HG02938 (cell line): ENCODE data around the gene RNF31.
A peak's percentile ranks its signal among the peaks of the same experiment; 100 is the strongest.
"Not testable (repeated sequence)": the region's sequence is repeated elsewhere in the genome, so short reads cannot be mapped to it uniquely, and the experiment has no call there.

Experiments
- ATAC-seq: cut with Tn5 transposase; IDR thresholded peaks from one replicate; pipeline ENCODE4 v1.9.1; 2021; ENCODE audit warnings: mild to moderate bottlenecking, moderate library complexity; ENCODE audit not compliant: unreplicated experiment

The RNF31 gene

DNA sequence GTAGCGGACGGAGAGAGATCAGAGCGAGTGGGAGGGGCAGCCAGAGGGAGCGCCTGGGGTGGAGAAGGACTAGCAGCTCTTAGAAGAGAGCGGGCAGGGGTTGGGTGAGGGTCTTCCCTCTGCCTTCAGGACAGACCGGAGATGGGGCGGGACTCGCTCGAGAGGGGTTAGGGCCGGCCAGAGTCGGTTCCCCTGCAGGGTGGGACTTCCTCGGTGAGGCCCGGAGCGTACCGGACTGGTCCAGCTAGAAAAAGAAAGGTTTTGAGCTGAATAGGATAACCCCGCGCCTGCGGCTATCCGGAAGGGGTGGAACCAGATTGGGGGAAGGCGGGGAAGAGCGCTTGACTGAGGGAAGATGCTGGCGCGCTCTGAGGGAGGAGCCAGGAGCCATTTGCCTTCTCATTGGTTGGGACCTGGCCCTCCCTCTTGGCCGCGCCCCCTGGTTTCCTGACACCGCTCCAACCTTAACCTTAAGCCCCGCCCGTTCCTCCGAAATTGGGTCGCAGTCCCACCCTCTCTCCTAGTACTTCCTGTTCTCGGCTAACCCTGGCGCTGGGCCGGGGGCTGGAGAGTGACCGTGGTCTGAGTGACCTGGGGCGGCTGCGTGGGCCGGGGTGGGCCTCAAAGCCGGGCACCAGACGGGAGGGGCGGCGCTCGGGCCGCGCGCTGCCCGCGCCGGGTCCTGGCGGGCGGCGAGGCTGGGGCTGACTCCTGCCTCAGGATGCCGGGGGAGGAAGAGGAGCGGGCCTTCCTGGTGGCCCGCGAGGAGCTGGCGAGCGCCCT is at the start of gene RNF31:
RNF31 (plus strand) TSS at position 521 of the 783 bp plus-strand sequence; CDS start at position 722, 201 bp downstream.
- ATAC-seq, result peak; percentile 85

DNA sequence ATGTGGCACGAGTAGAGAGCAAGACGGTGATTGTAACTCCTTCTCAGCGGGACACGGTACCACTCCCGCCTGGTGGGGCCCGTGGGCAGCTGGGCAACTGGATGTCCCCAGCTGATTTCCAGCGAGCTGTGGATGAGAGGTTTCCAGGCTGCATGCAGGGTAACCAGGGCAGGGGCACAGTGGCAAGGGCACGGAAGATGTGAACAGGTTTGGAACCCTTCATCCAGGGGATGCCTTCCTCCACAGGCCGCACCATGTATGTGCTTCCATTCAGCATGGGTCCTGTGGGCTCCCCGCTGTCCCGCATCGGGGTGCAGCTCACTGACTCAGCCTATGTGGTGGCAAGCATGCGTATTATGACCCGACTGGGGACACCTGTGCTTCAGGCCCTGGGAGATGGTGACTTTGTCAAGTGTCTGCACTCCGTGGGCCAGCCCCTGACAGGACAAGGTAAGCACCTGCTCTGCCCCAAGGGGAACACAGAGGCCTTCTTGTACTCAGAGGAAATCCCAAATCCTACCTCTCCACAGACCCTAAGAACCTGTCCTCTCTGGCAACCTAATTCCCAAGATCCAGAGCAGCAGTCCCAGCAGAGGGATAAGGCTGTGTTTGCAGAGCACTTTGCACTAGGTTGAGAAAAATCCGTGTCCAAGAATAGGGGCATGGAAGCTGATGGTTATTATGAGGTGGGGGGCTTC is 48.9 kb upstream of the RNF31 start:
- ATAC-seq, result no peak

DNA sequence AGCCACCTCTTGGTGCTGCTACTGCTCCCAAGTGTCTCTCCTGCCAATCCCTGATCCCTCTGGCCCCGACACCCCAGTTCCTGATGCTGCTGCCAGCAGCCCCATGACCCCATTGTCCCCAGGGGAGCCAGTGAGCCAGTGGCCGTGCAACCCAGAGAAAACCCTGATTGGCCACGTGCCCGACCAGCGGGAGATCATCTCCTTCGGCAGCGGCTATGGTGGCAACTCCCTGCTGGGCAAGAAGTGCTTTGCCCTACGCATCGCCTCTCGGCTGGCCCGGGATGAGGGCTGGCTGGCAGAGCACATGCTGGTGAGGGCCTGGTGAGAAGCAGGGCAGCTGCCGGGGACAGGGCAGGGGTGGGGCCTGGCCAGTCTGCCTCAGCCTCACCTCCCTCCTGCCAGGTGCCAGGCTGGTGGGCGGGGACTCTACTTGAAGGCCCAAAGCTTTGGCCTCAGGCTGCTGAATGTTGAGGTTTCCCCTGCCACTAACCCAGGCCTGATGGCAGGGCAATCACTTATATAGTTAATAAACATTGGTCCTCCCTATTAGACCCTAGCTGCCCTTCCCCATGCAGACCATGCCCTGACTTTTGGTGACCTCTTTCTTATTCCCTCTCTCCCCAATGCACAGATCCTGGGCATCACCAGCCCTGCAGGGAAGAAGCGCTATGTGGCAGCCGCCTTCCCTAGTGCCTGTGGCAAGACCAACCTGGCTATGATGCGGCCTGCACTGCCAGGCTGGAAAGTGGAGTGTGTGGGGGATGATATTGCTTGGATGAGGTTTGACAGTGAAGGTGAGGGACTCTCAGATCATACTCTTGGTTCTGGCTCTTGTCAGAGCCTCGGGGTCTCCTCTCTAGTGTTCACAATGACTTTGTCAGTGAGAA is 48.1 kb upstream of the RNF31 start:
- no peak for ATAC-seq

DNA sequence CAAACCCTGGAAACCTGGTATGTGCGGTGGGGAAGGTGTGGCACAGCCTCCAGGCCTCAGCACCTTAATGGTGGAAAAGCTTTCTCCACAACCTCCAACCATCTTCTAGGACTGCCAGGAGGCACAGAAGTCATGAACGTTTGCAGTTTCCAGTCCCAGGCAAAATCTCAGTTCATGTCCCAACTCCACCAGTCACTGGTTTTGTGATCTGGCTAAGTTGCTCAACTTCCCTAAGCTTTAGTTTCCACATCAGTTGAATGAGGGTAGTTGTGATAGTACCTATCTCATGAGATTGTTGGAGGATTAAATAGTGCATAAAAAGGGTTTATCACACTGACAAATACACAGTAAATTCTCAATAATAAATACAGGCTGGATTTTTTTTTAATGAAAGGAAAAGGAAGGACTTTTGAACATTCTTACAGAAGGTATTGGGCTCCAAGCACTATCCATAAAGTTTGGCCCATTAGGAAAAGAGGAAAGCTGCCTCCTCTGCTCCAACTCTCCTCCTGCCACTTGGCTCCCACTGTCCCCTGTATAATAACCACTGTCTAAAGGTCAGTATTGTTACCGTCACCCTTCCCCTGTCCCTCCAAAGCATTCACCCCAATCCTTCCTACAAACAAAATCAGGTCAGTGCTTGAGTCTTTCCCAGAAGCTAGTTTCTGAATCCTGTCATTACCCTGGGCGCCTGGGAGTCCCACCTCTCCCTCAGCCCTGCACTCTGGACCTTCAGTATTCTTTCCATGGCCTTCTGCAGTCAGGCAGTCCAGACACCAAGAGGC is 46.9 kb upstream of the RNF31 start:
- no peak for ATAC-seq

DNA sequence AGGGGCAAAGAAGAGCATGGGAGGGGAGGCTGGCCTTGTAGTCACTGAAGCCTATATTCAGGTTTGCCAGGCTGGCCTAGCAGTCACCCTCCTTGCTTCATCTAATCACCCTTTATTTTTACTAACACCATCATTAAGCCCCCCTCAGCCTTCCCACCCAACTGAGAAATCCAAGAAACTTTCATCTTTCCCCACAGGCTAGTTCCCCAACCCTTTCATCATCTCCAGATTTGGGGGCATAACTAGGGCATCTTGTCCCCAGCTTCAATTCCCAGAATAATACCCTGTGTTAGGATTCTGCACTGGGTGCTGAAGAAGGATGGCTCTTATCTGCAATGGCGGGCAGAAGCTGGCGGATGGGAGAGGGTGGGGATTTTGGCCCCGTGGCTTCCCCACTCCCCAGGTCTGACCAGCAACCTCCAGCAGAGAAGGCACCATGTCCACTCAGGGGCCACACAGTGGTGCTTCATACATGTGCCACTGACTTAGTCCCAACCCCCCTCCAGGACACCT is 46.3 kb upstream of the RNF31 start:
- ATAC-seq, result no peak

DNA sequence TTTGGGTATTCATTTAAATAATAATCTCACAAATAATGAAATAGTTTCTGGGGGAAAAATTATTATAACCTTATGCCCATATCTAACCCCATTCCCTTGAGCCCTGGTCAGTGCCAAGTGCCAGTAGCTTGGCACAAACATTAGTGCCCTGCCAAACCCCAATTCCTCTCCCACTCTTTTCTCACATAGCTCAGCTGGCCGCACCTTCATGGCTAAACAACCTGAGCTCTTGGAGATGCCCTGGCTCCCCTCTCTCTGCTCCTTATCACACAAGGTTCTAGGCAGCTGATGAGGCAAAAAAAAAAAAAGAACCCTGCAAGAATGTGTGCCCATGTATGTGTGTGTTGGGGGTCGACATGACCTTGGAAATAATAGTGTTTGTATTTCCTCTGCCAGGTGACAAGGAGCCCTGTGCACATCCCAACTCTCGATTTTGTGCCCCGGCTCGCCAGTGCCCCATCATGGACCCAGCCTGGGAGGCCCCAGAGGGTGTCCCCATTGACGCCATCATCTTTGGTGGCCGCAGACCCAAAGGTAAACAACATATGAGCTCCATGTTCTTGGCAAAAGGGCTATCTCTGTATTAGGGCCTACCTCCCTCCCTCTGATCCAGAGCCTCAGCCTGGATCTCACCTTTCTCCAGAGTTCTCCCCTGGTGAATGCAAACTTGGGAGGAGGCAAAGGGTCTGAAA is 44.8 kb upstream of the RNF31 start:
- no peak for ATAC-seq

DNA sequence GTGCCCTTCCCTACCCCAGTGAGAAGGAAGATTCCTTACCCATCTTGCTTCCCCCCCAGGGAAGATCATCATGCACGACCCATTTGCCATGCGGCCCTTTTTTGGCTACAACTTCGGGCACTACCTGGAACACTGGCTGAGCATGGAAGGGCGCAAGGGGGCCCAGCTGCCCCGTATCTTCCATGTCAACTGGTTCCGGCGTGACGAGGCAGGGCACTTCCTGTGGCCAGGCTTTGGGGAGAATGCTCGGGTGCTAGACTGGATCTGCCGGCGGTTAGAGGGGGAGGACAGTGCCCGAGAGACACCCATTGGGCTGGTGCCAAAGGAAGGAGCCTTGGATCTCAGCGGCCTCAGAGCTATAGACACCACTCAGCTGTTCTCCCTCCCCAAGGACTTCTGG is 43.8 kb upstream of the RNF31 start:
- ATAC-seq, result no peak

DNA sequence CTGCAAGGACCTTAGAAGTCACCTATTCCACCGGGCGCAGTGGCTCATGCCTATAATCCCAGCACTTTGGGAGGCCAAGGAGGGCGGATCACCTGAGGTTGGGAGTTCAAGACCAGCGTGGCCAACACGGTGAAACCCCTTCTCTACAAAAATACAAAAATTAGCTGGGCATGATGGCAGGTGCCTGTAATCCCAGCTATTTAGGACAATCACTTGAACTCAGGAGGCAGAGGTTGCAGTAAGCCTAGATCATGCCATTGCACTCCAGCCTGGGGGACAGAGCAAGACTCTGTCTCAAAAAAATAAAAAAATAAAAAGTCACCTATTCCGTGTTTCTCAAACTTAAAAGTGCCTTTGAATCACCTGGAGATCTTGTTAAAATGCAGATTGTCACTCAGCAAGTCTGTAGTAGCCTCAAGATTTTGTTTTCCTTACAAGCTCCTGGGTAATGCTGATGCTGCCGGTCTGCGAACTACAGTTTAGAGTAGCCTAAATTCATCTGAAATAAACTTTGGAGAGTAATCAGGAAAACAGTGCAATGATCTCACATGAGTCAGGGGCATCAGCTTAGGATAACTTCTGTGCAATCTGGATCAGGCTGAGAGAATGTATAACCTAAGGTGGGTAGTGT is 41.6 kb upstream of the RNF31 start:
- not testable (repeated sequence) for ATAC-seq

DNA sequence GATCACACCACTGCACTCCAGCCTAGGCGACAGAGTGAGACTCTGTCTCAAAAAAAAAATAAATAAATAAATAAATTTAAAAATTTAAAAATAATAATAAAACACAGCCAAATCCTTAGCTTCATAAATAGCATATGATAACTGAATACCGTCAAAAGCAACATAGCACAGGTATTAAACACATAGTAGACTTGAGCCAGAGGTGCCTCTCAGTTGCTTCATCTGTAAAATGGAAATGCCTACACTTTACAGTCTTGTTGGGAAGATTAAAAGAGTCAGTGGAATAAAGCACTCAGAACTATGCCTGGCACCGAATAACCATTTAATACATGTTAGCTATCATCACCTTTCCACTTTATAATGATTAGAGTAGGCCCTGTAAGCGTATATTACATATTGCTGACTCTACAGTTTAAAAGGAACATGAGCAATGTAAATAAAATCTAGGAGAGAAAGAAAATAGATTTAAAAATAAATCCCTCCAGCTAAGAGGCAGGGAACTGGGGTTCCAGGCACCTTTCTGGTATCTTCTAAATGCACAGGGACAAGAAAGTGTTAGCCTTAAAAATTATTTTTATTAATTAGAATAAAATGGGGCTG is 40.5 kb upstream of the RNF31 start:
- ATAC-seq, result no peak

DNA sequence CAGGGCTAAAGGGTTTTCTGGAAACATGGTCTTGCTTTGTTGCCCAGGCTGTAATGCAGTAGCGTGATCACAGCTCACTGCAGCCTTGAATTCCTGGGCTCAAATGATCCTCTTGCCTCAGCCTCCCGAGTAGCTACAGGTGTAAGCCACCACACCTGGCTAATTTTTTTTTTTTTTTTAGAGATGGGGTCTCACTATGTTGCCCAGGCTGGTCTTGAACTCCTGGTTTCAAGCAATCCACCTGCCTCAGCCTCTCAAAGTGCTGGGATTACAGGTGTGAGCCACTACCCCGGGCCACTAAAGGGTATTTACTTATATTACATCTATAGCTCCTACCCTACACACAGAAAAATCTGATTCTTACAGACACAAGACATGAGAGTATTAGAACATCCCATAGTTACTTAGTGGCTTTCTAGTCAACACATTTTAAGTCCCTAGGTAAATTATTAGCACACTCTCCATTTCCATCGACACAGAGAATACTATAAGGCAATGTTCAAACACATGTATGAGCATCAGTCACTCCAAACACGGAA is 38.9 kb upstream of the RNF31 start:
- no peak for ATAC-seq

DNA sequence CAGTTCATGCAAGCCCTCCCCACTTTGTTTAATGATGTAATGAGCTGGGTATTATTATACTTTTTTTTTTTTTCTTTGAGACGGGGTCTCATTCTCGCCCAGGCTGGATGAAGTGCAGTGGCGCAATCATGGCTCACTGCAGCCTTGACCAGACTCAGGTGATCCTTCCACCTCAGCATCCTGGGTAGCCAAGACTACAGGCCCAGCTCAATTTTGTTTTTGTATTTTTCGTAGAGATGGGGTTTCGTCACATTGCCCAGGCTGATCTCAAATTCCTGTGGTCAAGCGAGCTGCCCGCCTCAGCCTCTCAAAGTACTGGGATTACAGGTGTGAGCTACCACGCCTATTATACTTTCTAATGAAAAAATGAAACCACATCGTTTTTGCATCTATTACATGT is 37.2 kb upstream of the RNF31 start:
- no peak for ATAC-seq

DNA sequence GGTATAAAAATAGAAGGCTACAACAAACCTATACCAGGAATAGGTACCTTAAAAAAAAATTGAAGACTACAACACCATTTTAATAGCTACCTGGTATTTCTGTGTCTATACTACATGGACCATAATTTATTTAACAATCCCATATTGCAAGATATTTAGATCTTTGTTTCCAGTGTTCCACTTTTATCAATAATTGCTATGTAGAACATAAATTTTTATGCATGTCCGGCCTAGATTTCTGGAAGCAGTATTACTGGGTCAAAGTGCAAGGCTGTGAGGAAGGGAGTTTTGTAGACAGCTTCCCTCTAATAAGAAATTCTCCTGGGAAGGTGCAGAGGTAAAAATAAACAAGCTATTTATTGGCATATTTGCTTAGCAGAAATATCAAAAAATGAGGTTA is 36.8 kb upstream of the RNF31 start:
- ATAC-seq, result no peak

DNA sequence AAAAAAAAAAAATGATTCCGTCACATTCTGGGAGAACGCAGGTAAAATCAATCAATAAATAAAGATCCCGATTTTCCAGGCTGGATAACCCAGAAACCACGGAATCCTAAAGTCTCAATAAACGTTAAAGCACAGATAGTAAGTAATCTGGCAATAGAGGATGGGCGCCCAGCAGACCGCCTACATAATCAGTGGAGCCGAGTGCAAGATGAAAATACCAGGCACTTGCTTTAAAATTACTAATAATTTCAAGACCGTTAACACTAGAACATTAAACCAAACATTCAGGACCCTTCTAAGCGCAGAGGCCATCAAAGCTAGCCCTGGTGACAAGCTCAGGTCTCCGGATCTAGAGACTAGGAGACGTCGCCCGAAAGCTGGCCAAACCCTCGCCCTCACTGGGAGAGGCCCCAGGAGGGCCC is 33.9 kb upstream of the RNF31 start:
- ATAC-seq, result no peak

DNA sequence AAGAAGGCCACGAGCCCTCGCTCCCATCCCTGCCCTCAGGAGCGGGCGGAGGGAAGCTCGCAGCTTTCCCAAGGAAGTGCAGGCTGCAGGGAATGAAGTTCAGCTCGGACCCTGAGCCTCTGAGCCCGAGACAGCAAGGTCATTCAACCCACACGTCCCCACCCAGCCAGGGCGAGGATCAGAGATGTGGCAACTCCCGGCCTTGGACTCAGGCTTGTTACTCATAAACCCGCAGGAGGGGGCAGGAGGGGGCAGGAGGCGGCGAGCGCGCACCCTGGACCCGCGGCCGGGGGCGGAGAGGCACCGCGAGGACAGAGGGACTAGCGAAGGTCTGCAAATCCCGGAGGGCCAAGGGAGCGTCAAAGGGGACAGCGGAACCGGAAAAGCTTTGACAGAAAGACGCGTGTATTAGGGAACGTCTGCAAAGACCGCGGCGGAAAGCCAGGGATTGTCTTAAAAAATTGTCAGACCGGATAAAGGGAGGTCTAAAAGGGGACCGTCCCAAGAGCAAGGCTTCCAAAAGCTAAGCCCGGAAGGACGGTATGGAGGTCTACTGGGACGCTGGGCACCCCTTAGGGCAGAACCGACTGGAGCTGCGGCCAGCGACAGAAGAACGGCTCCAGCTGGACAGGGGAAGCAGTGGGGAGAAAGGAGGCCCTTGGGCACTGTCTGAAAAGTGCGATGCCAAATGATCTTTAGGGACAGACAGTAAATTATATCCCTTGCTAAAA is 33.3 kb upstream of the RNF31 start:
- peak; percentile 15 for ATAC-seq

DNA sequence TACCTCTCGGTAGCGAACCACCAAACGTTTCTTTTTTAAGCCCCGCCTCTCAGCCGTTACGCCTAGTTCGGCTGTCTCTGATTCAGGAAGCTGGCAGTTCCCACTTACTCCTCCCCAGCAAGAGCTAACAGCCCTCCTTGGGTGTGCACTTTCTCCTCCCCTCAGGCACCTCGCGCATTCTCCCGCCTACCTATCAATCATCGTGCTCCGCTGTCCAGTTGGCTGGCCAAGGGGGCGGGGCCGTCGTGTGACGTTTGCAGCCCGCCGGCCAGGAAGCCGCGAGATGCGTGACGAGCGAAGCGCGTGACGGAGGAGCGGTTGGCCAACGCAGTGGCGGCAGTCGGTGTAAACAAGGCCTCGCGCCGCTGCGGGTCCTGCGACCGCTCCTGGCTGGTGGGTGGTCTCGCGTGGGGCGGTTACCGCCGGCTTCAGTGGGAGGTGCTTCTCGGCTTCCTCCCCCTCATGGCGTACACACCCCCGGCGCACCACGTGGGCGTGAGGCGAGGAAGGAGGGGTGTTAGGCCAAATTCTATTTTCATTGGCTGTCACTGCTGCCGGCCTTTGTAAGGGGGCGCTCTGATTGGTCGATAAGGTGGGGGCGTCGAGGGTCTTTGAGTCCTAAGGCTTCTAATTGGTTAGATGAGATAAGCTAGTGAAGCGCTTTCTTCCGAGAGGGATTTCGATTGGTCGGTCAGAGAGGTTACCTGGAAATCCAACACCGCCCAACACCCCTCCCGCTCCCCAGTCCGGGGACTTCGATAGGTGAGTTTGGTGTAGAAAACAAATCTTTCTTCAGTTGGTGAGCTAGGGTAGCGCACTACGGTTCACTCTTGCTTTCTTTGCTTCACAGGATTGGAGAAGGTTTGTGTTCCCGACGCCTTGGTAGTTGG is 32.5 kb upstream of the RNF31 start, which contains the start of the genes DCAF11 and NRL:
DCAF11 (plus strand) TSS at position 246 of the 890 bp plus-strand sequence. CDS start 818 bp downstream, outside the sequence.
NRL (minus strand) TSS at position 418 of the 890 bp plus-strand sequence. CDS start 32,101 bp downstream, outside the sequence.
- peak; percentile 82 for ATAC-seq

DNA sequence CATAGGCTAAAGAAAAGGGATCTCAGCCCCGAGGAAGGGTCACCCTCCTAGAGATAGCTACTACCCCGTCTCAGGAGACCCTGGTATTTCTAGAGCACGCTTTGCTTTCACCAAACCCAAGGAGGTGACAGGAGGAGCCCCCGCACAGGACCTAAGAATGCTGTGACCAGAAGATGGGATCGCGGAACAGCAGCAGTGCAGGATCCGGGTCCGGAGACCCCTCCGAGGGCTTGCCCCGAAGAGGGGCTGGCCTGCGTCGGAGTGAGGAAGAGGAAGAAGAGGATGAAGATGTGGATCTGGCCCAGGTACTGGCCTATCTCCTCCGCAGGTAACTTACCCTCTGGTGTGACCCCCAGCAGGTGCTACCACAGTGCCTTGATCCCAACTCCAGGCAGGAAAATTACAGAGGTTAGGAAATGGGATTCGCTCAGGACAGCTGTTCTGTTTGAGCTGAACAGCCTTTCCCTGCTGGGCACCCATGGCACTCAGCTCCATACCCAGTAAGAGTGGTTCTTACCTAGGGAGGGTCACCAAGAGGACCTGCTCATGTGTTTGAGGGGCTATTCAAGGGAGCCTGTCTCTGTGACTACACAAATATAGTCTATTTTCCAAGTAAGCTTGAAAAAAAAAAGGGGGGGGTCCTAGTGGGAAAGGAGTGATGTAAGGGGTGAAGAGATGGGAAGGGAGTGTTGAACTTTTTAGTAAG is 31.7 kb upstream of the RNF31 start:
- ATAC-seq, result no peak
